ENCODE results near the gene AQP6.

The AQP6 gene

GRCh38 chr12:49951411-49952240 is 21.1 kb upstream of the AQP6 start:
- DNase-seq (ENCODE audit: low read depth in 2 of 2), result no peak
- no peak for TF ChIP-seq CTCF (IDR thresholded peaks at IDR 0.05; ENCODE audit: low read depth, low read length)
- H3K4me3 ChIP-seq (replicated peaks in 1 of 2; ENCODE audit: low read depth in 2 of 2, low read length in 2 of 2), result no peak overlapping the region

- no peak overlapping the region for H3K4me3 ChIP-seq (replicated peaks in 1 of 2; ENCODE audit: low read depth in 2 of 2, low read length in 2 of 2)
- DNase-seq (ENCODE audit: low read depth in 2 of 2), result no peak
- TF ChIP-seq CTCF (IDR thresholded peaks at IDR 0.05; ENCODE audit: low read depth, low read length), result no peak
Measured at GRCh38 chr12:49952391-49953055, 20.2 kb upstream of the AQP6 start.

GRCh38 chr12:49953151-49953550 is 19.6 kb upstream of the AQP6 start:
- TF ChIP-seq CTCF (IDR thresholded peaks at IDR 0.05; ENCODE audit: low read depth, low read length), result no peak
- no peak overlapping the region for H3K4me3 ChIP-seq (replicated peaks in 1 of 2; ENCODE audit: low read depth in 2 of 2, low read length in 2 of 2)
- no peak for DNase-seq (ENCODE audit: low read depth in 2 of 2)

GRCh38 chr12:49953961-49954846 is 18.5 kb upstream of the AQP6 start:
- no peak for TF ChIP-seq CTCF (IDR thresholded peaks at IDR 0.05; ENCODE audit: low read depth, low read length)
- no peak for DNase-seq (ENCODE audit: low read depth in 2 of 2)

GRCh38 chr12:49954863-49955830 is 17.6 kb upstream of the AQP6 start:
- no peak overlapping the region for H3K4me3 ChIP-seq (replicated peaks in 1 of 2; ENCODE audit: low read depth in 2 of 2, low read length in 2 of 2)
- DNase-seq (ENCODE audit: low read depth in 2 of 2), result no peak
- no peak for TF ChIP-seq CTCF (IDR thresholded peaks at IDR 0.05; ENCODE audit: low read depth, low read length)

More at GRCh38 chr12:49953961-49954846, 18.5 kb upstream of the AQP6 start:
- H3K4me3 ChIP-seq (replicated peaks in 1 of 2; ENCODE audit: low read depth in 2 of 2, low read length in 2 of 2), result no peak overlapping the region

Measured in cardiac fibroblast (primary cell).